NCI-H2196 (cell line): ENCODE measurements around the gene FRYL.
A peak's percentile ranks its signal among the peaks of the same experiment; 100 is the strongest.
"Not testable (repeated sequence)": the region's sequence is repeated elsewhere in the genome, so short reads cannot be mapped to it uniquely, and the experiment has no call there.

ENCODE experiments used
- DNase-seq: peaks from one replicate; lab custom pipeline; 2025; ENCODE audit not compliant: unreplicated experiment; lab: John Stamatoyannopoulos, UW

The FRYL gene

GRCh38 chr4:48704091-48704802, 75.8 kb downstream of the FRYL start:
- no peak for DNase-seq

DNA sequence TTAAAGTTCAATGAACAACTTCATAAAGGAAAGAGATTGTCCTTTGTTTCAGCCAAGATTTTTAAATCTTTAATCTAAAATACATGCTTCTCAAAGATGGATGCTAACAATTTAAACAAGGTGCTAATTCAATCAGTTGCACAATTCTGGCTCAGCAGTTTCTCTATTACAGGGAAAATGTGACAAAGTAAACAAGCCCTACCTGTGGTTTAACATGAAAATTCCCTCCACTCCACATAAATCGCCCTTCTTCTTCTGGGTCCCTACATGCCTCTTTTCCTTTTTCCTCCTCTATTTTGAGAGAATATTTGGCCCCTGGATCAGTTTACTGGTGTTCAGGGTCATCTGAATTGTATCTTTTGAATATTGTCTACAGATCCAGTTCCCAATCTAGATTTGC, 80.6 kb downstream of the FRYL start:
- DNase-seq: no peak

- peak; percentile 14 for DNase-seq
Observed at GRCh38 chr4:48698029-48698971, 81.8 kb downstream of the FRYL start.

- DNase-seq: not testable (repeated sequence)
Observed at GRCh38 chr4:48697516-48697915, 82.6 kb downstream of the FRYL start.

- DNase-seq: no peak
Observed at GRCh38 chr4:48694824-48695223, 85.3 kb downstream of the FRYL start.

DNA sequence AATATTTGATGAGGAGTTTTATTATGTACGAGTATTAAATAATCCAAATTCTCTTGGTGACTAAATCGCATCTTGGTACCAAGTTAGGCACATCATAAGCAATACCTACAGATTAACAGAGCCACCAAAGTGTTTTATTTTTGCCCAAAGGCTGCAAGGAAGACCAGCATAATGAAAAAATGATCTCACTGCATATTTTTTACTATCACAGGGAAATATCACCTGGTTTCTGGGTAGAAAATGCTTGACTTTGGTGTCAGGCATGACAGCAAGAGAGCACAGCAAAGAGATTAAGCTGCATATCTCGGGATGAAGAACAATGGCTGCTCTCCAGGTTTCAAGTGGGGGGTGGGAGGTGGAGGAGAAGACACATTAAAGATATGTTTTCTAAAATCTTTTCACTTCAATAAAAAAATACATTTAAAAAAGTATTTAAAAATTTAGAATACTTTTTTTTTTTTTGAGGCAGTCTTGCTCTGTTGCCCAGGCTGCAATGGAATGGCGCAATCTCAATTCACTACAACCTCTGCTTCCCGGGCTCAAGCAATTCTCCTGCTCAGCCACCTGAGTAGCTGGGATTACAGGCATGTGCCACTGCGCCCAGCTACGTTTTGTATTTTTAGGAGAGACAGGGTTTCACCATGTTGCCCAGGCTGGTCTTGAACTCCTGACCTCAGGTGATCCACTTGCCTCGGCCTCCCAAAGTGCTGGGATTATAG, 86.1 kb downstream of the FRYL start:
- no peak for DNase-seq

GRCh38 chr4:48692897-48693296, 87.2 kb downstream of the FRYL start:
- DNase-seq: no peak

DNA sequence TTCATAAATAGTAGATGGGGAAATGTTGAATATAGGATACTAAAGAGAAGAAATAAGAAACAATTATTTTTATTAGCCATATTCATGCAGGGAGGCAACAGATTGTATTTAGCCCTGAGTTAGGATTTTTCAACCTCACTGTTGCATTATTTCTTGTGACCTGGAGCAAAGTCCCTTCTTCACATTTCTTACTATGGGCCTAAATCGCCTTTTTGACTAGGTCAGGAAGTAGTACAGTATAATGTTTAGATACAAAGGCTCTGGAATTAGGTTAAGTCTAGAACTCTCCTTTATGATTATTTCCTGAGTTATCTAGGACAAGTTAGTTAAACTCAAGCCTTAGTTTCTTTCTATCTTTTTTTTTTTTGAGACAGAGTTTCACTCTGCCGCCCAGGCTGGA, 88.0 kb downstream of the FRYL start:
- DNase-seq: no peak

DNA sequence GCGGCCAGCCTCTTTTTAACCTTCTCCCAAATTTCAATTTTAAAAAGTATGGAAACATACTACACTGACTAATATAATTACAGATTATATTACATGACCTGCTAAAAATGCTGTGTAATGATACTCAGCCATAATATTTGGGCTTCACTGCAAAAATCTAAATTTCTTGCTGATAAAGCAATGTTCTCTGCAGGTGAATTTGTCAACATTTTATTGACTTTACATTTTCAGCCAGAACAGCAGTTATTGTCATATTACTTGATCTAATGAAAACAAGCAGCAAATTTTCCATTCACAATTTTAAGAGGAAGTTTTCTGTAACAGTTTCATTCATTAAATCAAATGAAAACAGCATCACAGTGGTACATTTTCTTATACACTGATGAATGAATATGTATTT, 91.1 kb downstream of the FRYL start:
- no peak for DNase-seq

GRCh38 chr4:48687313-48688051, 92.6 kb downstream of the FRYL start:
- no peak for DNase-seq

DNA sequence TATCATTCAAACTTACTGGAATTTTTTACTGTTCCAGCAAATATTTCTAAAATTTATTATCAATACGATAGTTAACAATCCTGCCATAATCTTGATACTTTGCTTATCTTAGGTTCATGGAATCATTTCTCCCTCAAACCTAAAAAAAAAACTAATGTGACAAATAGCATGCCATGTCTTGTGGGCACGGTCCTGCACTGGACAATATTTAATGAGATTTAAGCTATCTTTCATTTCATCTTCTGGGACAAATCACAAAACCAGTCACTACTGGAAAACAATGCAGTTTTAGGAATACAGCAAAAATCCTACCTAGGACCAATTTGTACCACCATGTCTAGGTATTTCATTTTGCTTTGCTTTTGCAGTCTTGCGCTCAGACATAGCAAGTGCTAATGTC, 93.7 kb downstream of the FRYL start:
- no peak for DNase-seq

DNA sequence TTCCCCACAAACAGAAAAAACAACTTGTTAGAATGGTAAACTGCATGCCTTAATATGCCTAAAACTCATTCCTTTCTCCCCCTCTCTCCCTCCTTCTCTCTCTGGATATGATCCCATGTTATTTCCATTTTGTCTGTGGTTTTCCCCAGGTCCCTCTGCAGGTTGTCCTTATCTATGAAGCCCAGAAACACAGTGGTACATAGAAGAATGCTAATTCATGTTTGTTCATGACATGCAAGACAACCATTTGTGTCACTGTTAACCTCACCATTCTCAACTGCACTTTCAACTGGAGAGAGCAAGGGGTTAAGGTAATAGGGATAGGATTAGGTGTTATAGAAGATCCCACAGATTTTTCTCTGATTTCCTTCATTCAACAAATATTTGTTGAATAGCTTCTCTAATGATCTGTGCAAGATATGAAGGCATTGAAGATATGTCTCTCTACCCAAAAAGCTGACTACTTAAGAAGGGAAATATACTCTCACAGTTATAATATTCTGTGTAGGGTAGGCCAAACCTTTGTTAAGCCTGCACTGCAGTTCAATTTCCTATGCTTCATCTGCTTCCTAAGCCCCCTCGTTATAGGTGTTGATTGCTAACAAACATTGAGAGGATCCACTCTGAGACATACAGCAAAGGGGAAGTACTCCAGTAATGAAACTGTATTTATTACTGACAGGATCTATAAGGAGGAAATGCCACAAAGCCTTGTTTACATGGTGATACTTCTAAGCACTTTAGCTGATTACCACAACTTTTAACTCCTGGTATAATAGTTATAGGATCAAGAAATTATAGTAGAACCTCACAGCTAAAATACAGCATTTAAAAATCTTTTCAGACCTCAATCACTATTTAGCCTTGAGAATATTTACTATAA, 96.1 kb downstream of the FRYL start:
- DNase-seq: no peak

DNA sequence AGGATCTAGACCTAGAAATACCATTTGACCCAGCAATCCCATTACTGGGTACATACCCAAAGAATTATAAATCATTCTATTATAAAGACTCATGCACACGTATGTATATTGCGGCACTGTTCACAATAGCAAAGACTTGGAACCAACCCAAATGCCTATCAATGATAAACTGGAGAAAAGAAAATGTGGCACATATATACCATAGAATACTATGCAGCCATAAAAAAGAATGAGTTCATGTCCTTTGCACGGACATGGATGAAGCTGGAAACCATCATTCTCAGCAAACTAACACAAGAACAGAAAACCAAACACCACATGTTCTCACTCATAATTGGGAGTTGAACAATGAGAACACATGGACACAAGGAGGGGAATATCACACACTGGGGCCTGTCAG, 97.2 kb downstream of the FRYL start:
- DNase-seq: not testable (repeated sequence)

DNA sequence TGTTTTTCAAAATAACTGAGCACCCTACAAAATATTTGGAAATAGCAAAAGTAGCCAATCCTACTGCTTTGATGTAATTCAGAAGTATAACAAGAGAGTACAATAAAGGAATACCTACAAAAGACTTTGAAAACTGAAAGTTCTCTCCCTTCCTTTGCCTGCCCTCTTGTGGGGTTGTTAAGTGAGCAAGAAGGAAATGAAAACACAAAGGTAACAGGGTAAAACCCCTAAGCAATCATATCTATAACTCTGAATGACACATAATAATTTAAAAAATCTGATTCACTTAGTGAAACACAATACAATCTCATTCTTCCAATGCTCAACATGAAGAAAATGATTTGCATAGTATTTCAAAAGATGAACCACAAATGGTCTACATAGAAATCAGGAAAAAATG, 98.2 kb downstream of the FRYL start:
- no peak for DNase-seq

DNA sequence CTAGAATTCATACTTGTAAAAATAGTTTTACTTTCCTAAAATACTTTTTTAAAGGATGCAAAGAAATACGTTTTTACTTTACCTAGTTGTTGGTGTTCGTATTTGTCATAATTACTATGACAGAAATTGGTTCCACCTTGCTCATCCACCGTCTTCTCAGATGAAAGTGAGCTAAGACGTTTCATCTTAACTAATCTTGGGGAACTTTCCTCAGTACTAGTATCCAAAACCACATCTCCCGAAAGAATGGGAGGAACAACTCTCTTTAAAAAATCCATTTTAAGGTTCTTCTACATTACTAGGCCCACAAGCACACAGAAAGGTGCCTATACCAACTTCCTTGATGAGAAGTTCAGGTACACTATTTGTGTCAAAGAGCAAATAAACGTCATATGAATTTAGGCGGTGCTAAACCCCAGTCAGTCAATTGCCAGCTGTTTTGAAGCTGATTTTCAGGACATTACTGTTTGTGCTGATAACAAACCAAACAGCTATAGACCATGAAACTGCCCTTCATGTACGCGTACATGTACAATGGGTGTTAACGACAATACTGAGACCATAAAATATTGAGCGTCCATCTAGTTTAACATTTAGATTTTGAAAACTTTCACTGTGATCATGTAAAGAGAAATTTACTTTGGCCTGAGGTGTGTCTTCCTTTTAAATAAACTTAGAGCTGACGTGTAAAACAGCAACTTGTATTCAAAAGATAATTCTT, 99.1 kb downstream of the FRYL start:
- DNase-seq: no peak

GRCh38 chr4:48673537-48673936, 106.5 kb downstream of the FRYL start:
- no peak for DNase-seq

DNA sequence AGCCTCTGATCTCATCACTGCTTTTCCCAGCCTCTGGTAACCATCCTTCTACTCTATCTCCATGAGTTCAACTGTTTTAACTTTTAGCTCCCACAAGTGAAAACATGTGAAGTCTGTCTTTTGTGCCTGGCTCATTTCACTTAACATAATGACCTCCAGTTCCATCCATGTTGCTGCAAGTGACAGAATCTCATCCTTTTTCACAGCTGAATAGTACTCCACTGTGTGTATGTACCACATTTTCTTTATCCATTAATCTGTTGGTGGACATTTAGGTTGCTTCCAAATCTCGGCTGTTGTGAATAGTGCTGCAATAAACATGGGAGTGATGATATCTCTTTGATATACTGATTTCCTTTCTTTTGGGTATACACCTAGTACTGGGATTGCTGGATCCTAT, 109.5 kb downstream of the FRYL start:
- no peak for DNase-seq

DNA sequence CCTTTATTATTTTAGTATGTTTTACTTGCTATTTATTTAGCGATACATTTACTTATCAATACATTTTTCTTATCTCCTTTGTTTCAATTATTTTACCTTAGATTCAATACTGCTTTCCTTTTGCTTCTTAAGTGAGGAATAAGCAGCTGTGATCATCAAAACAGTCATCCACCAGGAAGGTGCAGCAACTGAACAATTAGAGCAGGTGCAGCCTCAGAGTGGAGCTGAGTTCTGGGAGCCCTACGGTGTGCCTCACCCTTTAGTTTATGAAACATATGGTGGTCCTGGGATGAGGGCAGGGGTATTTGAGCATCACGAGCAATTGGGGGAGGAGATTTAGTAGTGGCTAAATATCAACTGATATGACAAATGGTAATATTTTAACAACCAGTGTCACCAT, 111.0 kb downstream of the FRYL start:
- no peak for DNase-seq

GRCh38 chr4:48668254-48669017, 111.6 kb downstream of the FRYL start:
- no peak for DNase-seq
